ENCODE measurements around the gene POSTN. TPM values are rescaled to one million over a fixed set of nuclear protein-coding genes. Genes with fewer than 3 reads are reported as not detected.

Gene POSTN
- total RNA-seq, 1 experiment from 2014 or later = 0.33 TPM

GRCh38 chr13:37515226-37515625 lies 83.3 kb downstream of the POSTN start:
- no peak overlapping the region for H2BK5ac ChIP-seq (ENCODE audit: insufficient read length, low read length)
- no peaks in the 10 kb centered on the region; the same call in 1 of the 2 replicates for H3K4me1 ChIP-seq (ENCODE audit: insufficient read depth, low read length)
- Mint-ChIP-seq H3K9me3 (no peaks in the 10 kb centered on the region), H3K27ac (no peak overlapping the region), H3K27me3 (ENCODE audit: low read depth) (no peaks in the 10 kb centered on the region), H3K36me3 (ENCODE audit: insufficient read depth in 1 of 3, low read depth in 3 of 3) (no peaks in the 10 kb centered on the region), H3K4me3 (no peak overlapping the region), H3K4me1 (no peaks in the 10 kb centered on the region)
- no peak overlapping the region for H4K8ac ChIP-seq (replicated peaks; ENCODE audit: insufficient read length, low read depth, low read length)
- H3K14ac ChIP-seq (ENCODE audit: insufficient read depth, low read length) = no peak overlapping the region
- no peak overlapping the region for H2BK12ac ChIP-seq (ENCODE audit: insufficient read length, low read depth, low read length)
- no peak overlapping the region for H3K18ac ChIP-seq (ENCODE audit: insufficient read length, low read depth, low read length)
- no peaks in the 10 kb centered on the region for H3K79me1 ChIP-seq (ENCODE audit: insufficient read depth, low read depth, low read length, poor library complexity, severe bottlenecking)
- no peak overlapping the region for H3K4me2 ChIP-seq (ENCODE audit: insufficient read depth, insufficient read length, low read length)
- no peak overlapping the region for H3K27ac ChIP-seq (ENCODE audit: insufficient read length, low read depth, low read length)
- no peak overlapping the region for H2BK120ac ChIP-seq (ENCODE audit: low read depth, low read length, poor library complexity, severe bottlenecking)
- no peak overlapping the region for H2AFZ ChIP-seq (ENCODE audit: low read length)
- no peak overlapping the region for H4K5ac ChIP-seq (ENCODE audit: insufficient read length, low read depth, low read length)
- no peaks in the 10 kb centered on the region for H3K79me2 ChIP-seq (ENCODE audit: insufficient read depth, low read length)
- no peak overlapping the region for H2BK20ac ChIP-seq (ENCODE audit: low read depth, low read length, poor library complexity, severe bottlenecking)
- H2AK5ac ChIP-seq (ENCODE audit: insufficient read length, low read length) = no peak overlapping the region
- H3K27me3 ChIP-seq (ENCODE audit: insufficient read depth, low read length) = no peaks in the 10 kb centered on the region
- H3K9me3 ChIP-seq (ENCODE audit: control insufficient read depth, low read depth, low read length) = no peaks in the 10 kb centered on the region
- H2BK15ac ChIP-seq (ENCODE audit: low read depth, low read length) = no peak overlapping the region
- TF ChIP-seq, protein P1, sequence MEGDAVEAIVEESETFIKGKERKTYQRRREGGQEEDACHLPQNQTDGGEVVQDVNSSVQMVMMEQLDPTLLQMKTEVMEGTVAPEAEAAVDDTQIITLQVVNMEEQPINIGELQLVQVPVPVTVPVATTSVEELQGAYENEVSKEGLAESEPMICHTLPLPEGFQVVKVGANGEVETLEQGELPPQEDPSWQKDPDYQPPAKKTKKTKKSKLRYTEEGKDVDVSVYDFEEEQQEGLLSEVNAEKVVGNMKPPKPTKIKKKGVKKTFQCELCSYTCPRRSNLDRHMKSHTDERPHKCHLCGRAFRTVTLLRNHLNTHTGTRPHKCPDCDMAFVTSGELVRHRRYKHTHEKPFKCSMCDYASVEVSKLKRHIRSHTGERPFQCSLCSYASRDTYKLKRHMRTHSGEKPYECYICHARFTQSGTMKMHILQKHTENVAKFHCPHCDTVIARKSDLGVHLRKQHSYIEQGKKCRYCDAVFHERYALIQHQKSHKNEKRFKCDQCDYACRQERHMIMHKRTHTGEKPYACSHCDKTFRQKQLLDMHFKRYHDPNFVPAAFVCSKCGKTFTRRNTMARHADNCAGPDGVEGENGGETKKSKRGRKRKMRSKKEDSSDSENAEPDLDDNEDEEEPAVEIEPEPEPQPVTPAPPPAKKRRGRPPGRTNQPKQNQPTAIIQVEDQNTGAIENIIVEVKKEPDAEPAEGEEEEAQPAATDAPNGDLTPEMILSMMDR (conservative IDR thresholded peaks at IDR 0.05) = no peak
- H3T11ph ChIP-seq (ENCODE audit: low read length) = no peak overlapping the region
- WGBS (ENCODE audit: extremely low coverage, insufficient read length, low lambda C conversion rate) = no CpG with 5 or more reads among the region's 1 CpG
- H3K23me2 ChIP-seq (ENCODE audit: insufficient read length, low read depth, low read length, poor library complexity, severe bottlenecking) = no peaks in the 10 kb centered on the region
- no peak overlapping the region for H3K23ac ChIP-seq (ENCODE audit: insufficient read length, low read depth, low read length)
- no peak overlapping the region for H4K91ac ChIP-seq (ENCODE audit: insufficient read length, low read depth, low read length)
- no peaks in the 10 kb centered on the region for H4K20me1 ChIP-seq (ENCODE audit: control insufficient read depth, insufficient read depth, insufficient read length)
- DNase-seq = no peak
- no peak overlapping the region for H3K9ac ChIP-seq (ENCODE audit: extremely low read depth, insufficient read length, low read length)
- no peak overlapping the region for H3K56ac ChIP-seq (ENCODE audit: insufficient read length, low read depth, low read length)
- no peak overlapping the region for H3K4ac ChIP-seq (ENCODE audit: low read depth, low read length)

Data from H9 (cell line).